Measurements from ENCODE around the gene NEK6. TPM values are rescaled to one million over a fixed set of nuclear protein-coding genes. Genes with fewer than 3 reads are reported as not detected.

NEK6 gene
- total and polyA plus RNA-seq, 9 of the 15 experiments (the other 6 are each of a cell fraction or from before 2014, with no cell fraction given), result 3.1 to 19.0 (median 8.4) TPM

GRCh38 chr9:124269556-124269955, 11.8 kb downstream of the NEK6 start:
- Histone ChIP-seq H3K27me3 (ENCODE audit: control insufficient read depth in 2 of 2, insufficient read depth in 2 of 2, low read length in 2 of 2) (peaks cover 0 to 6% of the 10 kb centered on the region in 2 experiments; a peak in 1 of 5 replicates), H3K9ac (ENCODE audit: insufficient read depth in 1 of 2, low read depth in 2 of 2, low read length in 2 of 2) (no peak overlapping the region), H4K20me1 (replicated peaks; ENCODE audit: control insufficient read depth, insufficient read depth, low read length) (peaks cover 13% of the 10 kb centered on the region), H3K79me2 (ENCODE audit: control insufficient read depth, insufficient read depth, low read length) (0 out of 3 replicates have a peak, but pooled peaks cover 2% of the 10 kb centered on the region), H3K9me1 (ENCODE audit: control insufficient read depth, insufficient read depth, low read length) (no peaks in the 10 kb centered on the region), H3K9me3 (replicated peaks; ENCODE audit: control insufficient read depth, insufficient read depth, low read depth, low read length) (no peaks in the 10 kb centered on the region), H3K4me3 (no peak overlapping the region), H3K36me3 (ENCODE audit: control insufficient read depth, insufficient read depth, low read length) (no peaks in the 10 kb centered on the region), H3K4me2 (ENCODE audit: insufficient read depth, low read length) (no peak overlapping the region), H2AFZ (ENCODE audit: low read depth, low read length) (no peak overlapping the region), H3K4me1 (replicated peaks in 1 of 2; ENCODE audit: control insufficient read depth in 2 of 2, insufficient read depth in 2 of 2, low read length in 2 of 2) (peaks cover 0 to 10% of the 10 kb centered on the region in 2 experiments; a peak in 1 of 5 replicates), H3K27ac (ENCODE audit: extremely low read depth, low read depth, low read length) (no peak overlapping the region)
- ChIA-PET CTCF (ENCODE audit: low intra/inter-chr PET ratio) (interaction anchor here (0.6 kb wide), 1 partner anchor 674 kb away, joined by 3 read pairs; no protein-coding TSS in a partner anchor), POLR2A (no interaction called here)
- TF ChIP-seq CSDE1 (IDR thresholded peaks at IDR 0.05) (no peak), IFI16 (CRISPR knock-in tag; IDR thresholded peaks at IDR 0.05) (no peak), ZKSCAN1 (IDR thresholded peaks at IDR 0.05; ENCODE audit: low read depth, low read length) (peak; percentile 91), MTF1 (CRISPR knock-in tag; IDR thresholded peaks at IDR 0.05; ENCODE audit: borderline replicate concordance) (no peak)
- no peak for FAIRE-seq
- WGBS (ENCODE audit: insufficient coverage, low coverage, missing lambda C conversion rate), result 50% methylated on average over 6 of the region's 6 CpGs
- intact Hi-C loops (cut with micrococcal nuclease) (no loop called here), in situ Hi-C loops (cut with MboI) (no loop called here)
- DNase-seq (ENCODE audit: extremely low read depth in 1 of 4, low spot score in 3 of 4), result no peak
- BruUV-seq (replicated peaks), result no TSS peak
- no peak for ATAC-seq

- Histone ChIP-seq H3K79me2 (ENCODE audit: control insufficient read depth, insufficient read depth, low read length) (0 out of 3 replicates have a peak, but pooled peaks cover 2% of the 10 kb centered on the region), H2AFZ (ENCODE audit: low read depth, low read length) (no peak overlapping the region), H3K9me1 (ENCODE audit: control insufficient read depth, insufficient read depth, low read length) (no peaks in the 10 kb centered on the region), H3K27ac (ENCODE audit: extremely low read depth, low read depth, low read length) (no peak overlapping the region), H3K36me3 (ENCODE audit: control insufficient read depth, insufficient read depth, low read length) (no peaks in the 10 kb centered on the region), H3K4me1 (replicated peaks in 1 of 2; ENCODE audit: control insufficient read depth in 2 of 2, insufficient read depth in 2 of 2, low read length in 2 of 2) (peaks cover 0 to 10% of the 10 kb centered on the region in 2 experiments; a peak in 1 of 5 replicates), H3K4me3 (no peak overlapping the region), H3K9ac (ENCODE audit: insufficient read depth in 1 of 2, low read depth in 2 of 2, low read length in 2 of 2) (no peak overlapping the region; a peak in 1 of 4 replicates), H3K4me2 (ENCODE audit: insufficient read depth, low read length) (no peak overlapping the region), H3K27me3 (ENCODE audit: control insufficient read depth in 2 of 2, insufficient read depth in 2 of 2, low read length in 2 of 2) (peaks cover 0 to 6% of the 10 kb centered on the region in 2 experiments; a peak in 1 of 5 replicates), H4K20me1 (replicated peaks; ENCODE audit: control insufficient read depth, insufficient read depth, low read length) (peaks cover 13% of the 10 kb centered on the region), H3K9me3 (replicated peaks; ENCODE audit: control insufficient read depth, insufficient read depth, low read depth, low read length) (no peaks in the 10 kb centered on the region)
- DNase-seq (ENCODE audit: extremely low read depth in 1 of 4, low spot score in 3 of 4) (no peak), ATAC-seq (no peak), FAIRE-seq (no peak)
- ChIA-PET POLR2A (no interaction called here), CTCF (ENCODE audit: low intra/inter-chr PET ratio) (no interaction called here)
- intact Hi-C loops (cut with micrococcal nuclease) (no loop called here), in situ Hi-C loops (cut with MboI) (no loop called here)
- 57% methylated on average over 14 of the region's 14 CpGs for WGBS (ENCODE audit: insufficient coverage, low coverage, missing lambda C conversion rate)
- BruUV-seq (replicated peaks), result no TSS peak
- TF ChIP-seq ZNF165 (CRISPR knock-in tag; IDR thresholded peaks at IDR 0.05; ENCODE audit: borderline replicate concordance), result no peak
- no peak for TF ChIP-seq ZNF140 (CRISPR knock-in tag; IDR thresholded peaks at IDR 0.05)
- TF ChIP-seq NCOA2 (IDR thresholded peaks at IDR 0.05; ENCODE audit: partially characterized antibody in 2 of 2), result no peak
- no peak for TF ChIP-seq BCL6 (CRISPR knock-in tag; IDR thresholded peaks at IDR 0.05)
- TF ChIP-seq PBX2 (CRISPR knock-in tag; IDR thresholded peaks at IDR 0.05; ENCODE audit: low read depth), result no peak
- no peak for TF ChIP-seq PBX2 (tag; conservative IDR thresholded peaks at IDR 0.05; ENCODE audit: low read depth)
- TF ChIP-seq IRF1 (CRISPR knock-in tag; IDR thresholded peaks at IDR 0.05; ENCODE audit: borderline replicate concordance), result no peak
- TF ChIP-seq ZNF354B (CRISPR knock-in tag; IDR thresholded peaks at IDR 0.05), result no peak
- TF ChIP-seq KLF10 (CRISPR knock-in tag; IDR thresholded peaks at IDR 0.05), result no peak
Measured at GRCh38 chr9:124270504-124271335, 13.0 kb downstream of the NEK6 start.

Measured in K562 (cell line).